GM08714 (cell line): ENCODE measurements around the gene NDC1.
"Not testable (repeated sequence)": the region's sequence is repeated elsewhere in the genome, so short reads cannot be mapped to it uniquely, and the experiment has no call there.

ENCODE experiments used
- H3K4me3 ChIP-seq: fragments of 200-500 bp; sonication (Bioruptor generic); 2 replicates; pipeline ENCODE4 v1.5.1; 2014; ENCODE audit warnings: mild to moderate bottlenecking, low read length, inconsistent platforms
- ZNF274 ChIP-seq: IDR thresholded peaks from 2 replicates; pipeline ENCODE4 v1.6.1; 2012; ENCODE audit warnings: mild to moderate bottlenecking, low read depth, low read length

NDC1 gene

GRCh38 chr1:53850082-53850673, 12.1 kb upstream of the NDC1 start:
- H3K4me3 ChIP-seq: no peak overlapping the region
- TF ChIP-seq ZNF274: no peak

- H3K4me3 ChIP-seq: no peak overlapping the region
- no peak for TF ChIP-seq ZNF274
These were observed 9.9 kb upstream of the NDC1 start for GRCh38 chr1:53847980-53848379.

GRCh38 chr1:53842347-53842746, 4.3 kb upstream of the NDC1 start:
- H3K4me3 ChIP-seq: no peak overlapping the region
- no peak for TF ChIP-seq ZNF274

GRCh38 chr1:53838654-53838974, 518 bp upstream of the NDC1 start:
- no peak overlapping the region for H3K4me3 ChIP-seq
- TF ChIP-seq ZNF274: no peak

GRCh38 chr1:53837646-53837923, 511 bp downstream of the NDC1 start:
- H3K4me3 ChIP-seq: peak overlapping the region; percentile 98
- TF ChIP-seq ZNF274: no peak

- no peak overlapping the region for H3K4me3 ChIP-seq
- TF ChIP-seq ZNF274: no peak
These were observed 2.6 kb downstream of the NDC1 start for GRCh38 chr1:53835491-53835890.

GRCh38 chr1:53834776-53835175, 3.3 kb downstream of the NDC1 start:
- TF ChIP-seq ZNF274: no peak
- no peak overlapping the region for H3K4me3 ChIP-seq

- no peak overlapping the region for H3K4me3 ChIP-seq
- TF ChIP-seq ZNF274: no peak
These were observed 4.7 kb downstream of the NDC1 start for GRCh38 chr1:53833393-53833792.

GRCh38 chr1:53826367-53826766, 11.7 kb downstream of the NDC1 start:
- no peak for TF ChIP-seq ZNF274
- no peak overlapping the region for H3K4me3 ChIP-seq

GRCh38 chr1:53825306-53825705, 12.8 kb downstream of the NDC1 start:
- no peak overlapping the region for H3K4me3 ChIP-seq
- no peak for TF ChIP-seq ZNF274

- H3K4me3 ChIP-seq: no peak overlapping the region
- no peak for TF ChIP-seq ZNF274
These were observed 15.2 kb downstream of the NDC1 start for GRCh38 chr1:53822931-53823330.

GRCh38 chr1:53821380-53821779, 16.7 kb downstream of the NDC1 start:
- no peak for TF ChIP-seq ZNF274
- H3K4me3 ChIP-seq: no peak overlapping the region

- no peak for TF ChIP-seq ZNF274
- no peak overlapping the region for H3K4me3 ChIP-seq
These were observed 18.7 kb downstream of the NDC1 start for GRCh38 chr1:53819387-53819786.

- not testable (repeated sequence) for H3K4me3 ChIP-seq
These were observed 21.5 kb downstream of the NDC1 start for GRCh38 chr1:53816584-53816983.

- H3K4me3 ChIP-seq: not testable (repeated sequence)
These were observed 22.6 kb downstream of the NDC1 start for GRCh38 chr1:53815484-53815883.

GRCh38 chr1:53811414-53811851, 26.7 kb downstream of the NDC1 start:
- no peak for TF ChIP-seq ZNF274
- no peak overlapping the region for H3K4me3 ChIP-seq

GRCh38 chr1:53810497-53810896, 27.6 kb downstream of the NDC1 start:
- TF ChIP-seq ZNF274: no peak

GRCh38 chr1:53810007-53810406, 28.1 kb downstream of the NDC1 start:
- TF ChIP-seq ZNF274: no peak
- no peak overlapping the region for H3K4me3 ChIP-seq

More at GRCh38 chr1:53810497-53810896, 27.6 kb downstream of the NDC1 start:
- no peak overlapping the region for H3K4me3 ChIP-seq
